SK-N-SH treated with all-trans-retinoic acid at 6 μM for 48 hours (cell line): Measurements from ENCODE around the gene ITGB3.
"Not testable (repeated sequence)": the region's sequence is repeated elsewhere in the genome, so short reads cannot be mapped to it uniquely, and the experiment has no call there.

Experiments
- ATAC-seq: fragments of 200-7000 bp; cut with Tn5 transposase; 3 replicates; pipeline ENCODE4 v1.9.1; 2020; ENCODE audit warnings: mild to moderate bottlenecking, moderate library complexity
- BACH2 ChIP-seq: fragments of 250-450 bp; sonication (Bioruptor Pico); IDR thresholded peaks from 2 replicates; pipeline ENCODE4 v1.9.0; 2021; ENCODE audit warnings: mild to moderate bottlenecking, borderline replicate concordance
- CSDC2 ChIP-seq: fragments of 250-450 bp; sonication (Bioruptor Pico); IDR thresholded peaks from 2 replicates; pipeline ENCODE4 v1.5.0; 2020; ENCODE audit warnings: mild to moderate bottlenecking, moderate library complexity
- ESRRG ChIP-seq: fragments of 250-450 bp; sonication (Bioruptor Pico); IDR thresholded peaks from 2 replicates; pipeline ENCODE4 v1.6.1; 2021; ENCODE audit warnings: mild to moderate bottlenecking
- ISL1 ChIP-seq: fragments of 250-450 bp; sonication (Bioruptor Pico); IDR thresholded peaks from 2 replicates; pipeline ENCODE4 v2.1.2; 2022; ENCODE audit warnings: mild to moderate bottlenecking, moderate library complexity
- OSR1 ChIP-seq: fragments of 250-450 bp; sonication (Bioruptor Pico); IDR thresholded peaks from 2 replicates; pipeline ENCODE4 v1.8.0; 2022; ENCODE audit warnings: moderate library complexity, mild to moderate bottlenecking, inconsistent platforms
- RARB ChIP-seq: fragments of 250-450 bp; sonication (Bioruptor Pico); IDR thresholded peaks from 2 replicates; pipeline ENCODE4 v1.8.0; 2021; ENCODE audit warnings: mild to moderate bottlenecking, moderate library complexity
- TCF4 ChIP-seq: fragments of 250-450 bp; sonication (Bioruptor Pico); IDR thresholded peaks from 2 replicates; pipeline ENCODE4 v1.8.0; 2021; ENCODE audit warnings: mild to moderate bottlenecking, moderate library complexity, borderline replicate concordance
- ZFP3 ChIP-seq: fragments of 250-450 bp; sonication (Bioruptor Pico); IDR thresholded peaks from 2 replicates; pipeline ENCODE4 v1.5.0; 2020; ENCODE audit warnings: mild to moderate bottlenecking, moderate library complexity
- ZFP30 ChIP-seq: fragments of 450-650 bp; formaldehyde crosslinking; IDR thresholded peaks from 2 replicates; pipeline ENCODE4 v1.5.0; 2022; ENCODE audit warnings: mild to moderate bottlenecking, moderate library complexity
- ZNF565 ChIP-seq: fragments of 450-650 bp; formaldehyde crosslinking; conservative IDR thresholded peaks from 2 replicates; pipeline ENCODE4 v1.5.0; 2020; ENCODE audit warnings: low read depth, mild to moderate bottlenecking, moderate library complexity
- ZNF70 ChIP-seq: fragments of 450-650 bp; formaldehyde crosslinking; IDR thresholded peaks from 2 replicates; pipeline ENCODE4 v1.5.0; 2020; ENCODE audit warnings: mild to moderate bottlenecking, moderate library complexity
- ZNF8 ChIP-seq: fragments of 450-650 bp; formaldehyde crosslinking; IDR thresholded peaks from 2 replicates; pipeline ENCODE4 v1.5.0; 2020; ENCODE audit warnings: mild to moderate bottlenecking, moderate library complexity
- TF ChIP-seq, protein P1 (sequence below): fragments of 250-450 bp; sonication (Bioruptor Pico); IDR thresholded peaks from 2 replicates; pipeline ENCODE4 v1.5.1; 2021; ENCODE audit warnings: mild to moderate bottlenecking, moderate library complexity
- TF ChIP-seq, protein P2 (sequence below): fragments of 250-450 bp; sonication (Bioruptor Pico); IDR thresholded peaks from 2 replicates; pipeline ENCODE4 v1.8.0; 2021; ENCODE audit warnings: low read depth, mild to moderate bottlenecking, moderate library complexity, borderline replicate concordance
- TF ChIP-seq, protein P3 (sequence below): fragments of 250-450 bp; sonication (Bioruptor Pico); IDR thresholded peaks from 2 replicates; pipeline ENCODE4 v1.8.0; 2020; ENCODE audit warnings: mild to moderate bottlenecking, moderate library complexity, borderline replicate concordance
- TF ChIP-seq, protein P4 (sequence below): fragments of 250-450 bp; sonication (Bioruptor Pico); IDR thresholded peaks from 2 replicates; pipeline ENCODE4 v1.5.1; 2020; ENCODE audit warnings: low read depth, mild to moderate bottlenecking, moderate library complexity

The ITGB3 gene

DNA sequence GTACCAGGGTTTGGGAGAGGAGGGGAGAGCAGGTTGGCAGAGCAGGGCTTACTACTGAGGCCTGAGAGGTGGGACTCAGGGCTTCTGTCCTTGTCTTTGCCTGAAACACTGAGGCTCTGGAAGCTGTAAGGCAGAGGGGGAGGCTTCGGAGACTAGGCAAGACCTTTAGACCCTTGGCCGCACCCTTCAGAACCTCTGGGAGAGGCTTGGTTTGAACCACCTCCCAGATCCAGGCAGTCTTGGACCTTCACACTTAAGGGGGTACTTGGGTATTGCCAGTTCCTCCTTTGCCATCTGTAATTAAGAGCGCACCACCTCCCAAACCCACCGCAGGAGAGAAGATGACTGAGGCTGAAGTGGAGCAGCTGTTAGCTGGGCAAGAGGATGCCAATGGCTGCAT, 31.6 kb upstream of the ITGB3 start (continued):
- no peak for TF ChIP-seq TCF4 (CRISPR knock-in tag)

DNA sequence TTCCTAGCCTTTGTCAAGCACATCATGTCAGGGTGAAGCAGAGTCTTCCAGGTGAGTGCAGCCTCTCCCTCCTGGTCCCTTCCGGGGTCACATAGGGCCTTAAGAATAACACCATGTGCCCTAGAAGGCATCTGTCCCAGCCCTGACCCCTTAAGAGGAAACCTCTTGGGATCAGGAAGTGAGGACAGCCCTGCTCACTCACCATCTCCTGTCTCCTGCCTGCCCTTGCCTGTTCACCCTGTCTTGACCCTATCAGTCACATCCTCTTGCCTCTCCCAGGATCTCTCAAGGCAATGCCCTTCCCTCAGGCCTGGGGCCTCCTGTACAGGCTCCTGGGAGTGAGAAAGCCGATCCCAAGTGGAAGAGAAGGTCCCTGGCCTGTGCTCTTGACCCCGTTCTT, 30.6 kb upstream of the ITGB3 start:
- no peak for ATAC-seq
- no peak for TF ChIP-seq TCF4 (CRISPR knock-in tag)
- TF ChIP-seq ISL1 (CRISPR knock-in tag), result no peak
- TF ChIP-seq, protein P1, sequence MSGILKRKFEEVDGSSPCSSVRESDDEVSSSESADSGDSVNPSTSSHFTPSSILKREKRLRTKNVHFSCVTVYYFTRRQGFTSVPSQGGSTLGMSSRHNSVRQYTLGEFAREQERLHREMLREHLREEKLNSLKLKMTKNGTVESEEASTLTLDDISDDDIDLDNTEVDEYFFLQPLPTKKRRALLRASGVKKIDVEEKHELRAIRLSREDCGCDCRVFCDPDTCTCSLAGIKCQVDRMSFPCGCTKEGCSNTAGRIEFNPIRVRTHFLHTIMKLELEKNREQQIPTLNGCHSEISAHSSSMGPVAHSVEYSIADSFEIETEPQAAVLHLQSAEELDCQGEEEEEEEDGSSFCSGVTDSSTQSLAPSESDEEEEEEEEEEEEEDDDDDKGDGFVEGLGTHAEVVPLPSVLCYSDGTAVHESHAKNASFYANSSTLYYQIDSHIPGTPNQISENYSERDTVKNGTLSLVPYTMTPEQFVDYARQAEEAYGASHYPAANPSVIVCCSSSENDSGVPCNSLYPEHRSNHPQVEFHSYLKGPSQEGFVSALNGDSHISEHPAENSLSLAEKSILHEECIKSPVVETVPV (CRISPR knock-in tag), result no peak
- TF ChIP-seq, protein P2, sequence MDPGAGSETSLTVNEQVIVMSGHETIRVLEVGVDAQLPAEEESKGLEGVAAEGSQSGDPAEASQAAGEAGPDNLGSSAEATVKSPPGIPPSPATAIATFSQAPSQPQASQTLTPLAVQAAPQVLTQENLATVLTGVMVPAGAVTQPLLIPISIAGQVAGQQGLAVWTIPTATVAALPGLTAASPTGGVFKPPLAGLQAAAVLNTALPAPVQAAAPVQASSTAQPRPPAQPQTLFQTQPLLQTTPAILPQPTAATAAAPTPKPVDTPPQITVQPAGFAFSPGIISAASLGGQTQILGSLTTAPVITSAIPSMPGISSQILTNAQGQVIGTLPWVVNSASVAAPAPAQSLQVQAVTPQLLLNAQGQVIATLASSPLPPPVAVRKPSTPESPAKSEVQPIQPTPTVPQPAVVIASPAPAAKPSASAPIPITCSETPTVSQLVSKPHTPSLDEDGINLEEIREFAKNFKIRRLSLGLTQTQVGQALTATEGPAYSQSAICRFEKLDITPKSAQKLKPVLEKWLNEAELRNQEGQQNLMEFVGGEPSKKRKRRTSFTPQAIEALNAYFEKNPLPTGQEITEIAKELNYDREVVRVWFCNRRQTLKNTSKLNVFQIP, result no peak
- no peak for TF ChIP-seq RARB (CRISPR knock-in tag)
- no peak for TF ChIP-seq ZFP30 (CRISPR knock-in tag)
- TF ChIP-seq BACH2, result no peak
- TF ChIP-seq ZNF565 (CRISPR knock-in tag), result no peak
- TF ChIP-seq, protein P3, sequence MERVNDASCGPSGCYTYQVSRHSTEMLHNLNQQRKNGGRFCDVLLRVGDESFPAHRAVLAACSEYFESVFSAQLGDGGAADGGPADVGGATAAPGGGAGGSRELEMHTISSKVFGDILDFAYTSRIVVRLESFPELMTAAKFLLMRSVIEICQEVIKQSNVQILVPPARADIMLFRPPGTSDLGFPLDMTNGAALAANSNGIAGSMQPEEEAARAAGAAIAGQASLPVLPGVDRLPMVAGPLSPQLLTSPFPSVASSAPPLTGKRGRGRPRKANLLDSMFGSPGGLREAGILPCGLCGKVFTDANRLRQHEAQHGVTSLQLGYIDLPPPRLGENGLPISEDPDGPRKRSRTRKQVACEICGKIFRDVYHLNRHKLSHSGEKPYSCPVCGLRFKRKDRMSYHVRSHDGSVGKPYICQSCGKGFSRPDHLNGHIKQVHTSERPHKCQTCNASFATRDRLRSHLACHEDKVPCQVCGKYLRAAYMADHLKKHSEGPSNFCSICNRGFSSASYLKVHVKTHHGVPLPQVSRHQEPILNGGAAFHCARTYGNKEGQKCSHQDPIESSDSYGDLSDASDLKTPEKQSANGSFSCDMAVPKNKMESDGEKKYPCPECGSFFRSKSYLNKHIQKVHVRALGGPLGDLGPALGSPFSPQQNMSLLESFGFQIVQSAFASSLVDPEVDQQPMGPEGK (CRISPR knock-in tag), result no peak

DNA sequence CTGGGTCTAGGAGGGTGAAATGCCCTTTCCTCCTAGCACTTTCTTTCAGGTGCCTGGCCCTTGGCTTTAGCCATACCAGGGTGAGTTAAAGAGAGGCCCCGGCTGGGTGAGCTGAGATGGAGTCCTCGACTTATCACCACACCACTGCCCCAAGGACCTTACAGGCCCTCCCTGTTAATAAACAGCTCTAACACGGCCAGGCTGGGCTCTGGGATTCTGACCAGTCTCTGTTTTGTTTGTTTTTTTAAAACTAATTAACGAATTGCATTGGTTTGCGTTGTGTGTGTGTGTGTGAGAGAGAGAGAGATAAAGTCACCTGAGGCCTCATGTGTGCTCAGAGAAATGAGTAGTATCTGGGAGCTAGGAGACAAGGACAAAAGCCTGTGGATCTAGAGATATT, 30.2 kb upstream of the ITGB3 start:
- ATAC-seq, result no peak
- TF ChIP-seq TCF4 (CRISPR knock-in tag) (no peak), CSDC2 (no peak), OSR1 (CRISPR knock-in tag) (no peak)
- TF ChIP-seq, protein P3 (CRISPR knock-in tag), result no peak

DNA sequence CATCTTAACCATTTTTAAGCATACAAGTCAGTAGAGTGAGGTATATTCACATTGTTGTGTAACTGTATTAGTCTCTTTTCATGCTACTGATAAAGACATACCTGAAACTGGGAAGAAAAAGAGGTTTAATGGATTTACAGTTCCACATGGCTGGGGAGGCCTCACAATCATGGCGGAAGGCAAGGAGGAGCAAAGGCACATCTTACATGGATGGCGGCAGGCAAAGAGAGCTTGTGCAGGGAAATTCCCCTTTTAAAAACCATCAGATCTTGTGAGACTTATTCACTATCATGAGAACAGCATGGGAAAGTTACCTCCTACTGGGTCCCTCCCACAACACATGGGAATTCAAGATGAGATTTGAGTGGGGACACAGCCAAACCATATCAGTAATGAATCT, 29.6 kb upstream of the ITGB3 start:
- not testable (repeated sequence) for ATAC-seq

DNA sequence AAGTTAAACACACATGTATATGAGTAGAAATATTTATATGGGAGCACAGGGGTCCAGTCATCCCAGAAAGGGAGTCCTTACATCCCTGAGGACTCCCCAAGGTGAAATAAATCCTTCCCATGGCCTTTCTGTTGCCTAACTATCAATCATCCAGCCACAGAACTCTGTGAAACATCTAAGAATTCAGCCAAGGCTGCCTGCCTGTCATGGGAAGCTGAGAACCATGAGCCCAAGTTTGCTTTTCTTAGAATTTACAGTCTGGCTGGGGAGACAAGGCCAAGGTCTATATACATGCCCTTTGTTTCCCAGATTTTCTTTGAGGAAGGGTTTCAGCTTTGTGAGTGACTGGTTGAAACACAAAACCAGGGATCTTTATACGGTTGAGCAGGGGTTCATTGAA, 28.7 kb upstream of the ITGB3 start:
- no peak for TF ChIP-seq ZNF565 (CRISPR knock-in tag)
- 0 out of 2 replicates have a peak, but pooled peaks have one; percentile 27 for TF ChIP-seq CSDC2
- ATAC-seq, result peak; percentile 16

DNA sequence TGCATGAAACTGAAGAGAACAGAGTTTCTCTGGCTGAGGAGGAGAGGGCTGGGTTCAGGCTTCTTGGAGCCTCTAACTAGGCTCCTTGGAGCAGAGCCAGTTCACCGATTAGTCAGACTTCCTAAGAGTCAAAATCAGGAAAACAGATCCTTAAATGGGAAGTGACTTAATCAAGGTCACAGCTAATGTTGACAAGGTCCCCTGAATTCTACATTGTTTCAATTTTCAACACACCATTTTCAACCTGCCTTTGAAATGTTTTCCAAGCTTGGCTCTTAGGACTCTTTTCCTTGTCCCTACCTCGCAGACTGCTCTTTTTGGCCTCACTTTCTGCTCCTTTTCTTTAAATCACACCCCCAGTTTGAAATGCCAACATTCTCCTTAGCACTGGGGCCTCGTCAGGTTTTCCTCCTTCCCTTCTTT, 28.2 kb upstream of the ITGB3 start:
- peak; percentile 65 for ATAC-seq
- no peak for TF ChIP-seq ZFP3
- no peak for TF ChIP-seq CSDC2
- peak; percentile 25; the same call in 1 of the 2 replicates for TF ChIP-seq ISL1 (CRISPR knock-in tag)
- no peak for TF ChIP-seq ZNF70 (CRISPR knock-in tag)
- no peak for TF ChIP-seq TCF4 (CRISPR knock-in tag)
- TF ChIP-seq RARB (CRISPR knock-in tag), result no peak

DNA sequence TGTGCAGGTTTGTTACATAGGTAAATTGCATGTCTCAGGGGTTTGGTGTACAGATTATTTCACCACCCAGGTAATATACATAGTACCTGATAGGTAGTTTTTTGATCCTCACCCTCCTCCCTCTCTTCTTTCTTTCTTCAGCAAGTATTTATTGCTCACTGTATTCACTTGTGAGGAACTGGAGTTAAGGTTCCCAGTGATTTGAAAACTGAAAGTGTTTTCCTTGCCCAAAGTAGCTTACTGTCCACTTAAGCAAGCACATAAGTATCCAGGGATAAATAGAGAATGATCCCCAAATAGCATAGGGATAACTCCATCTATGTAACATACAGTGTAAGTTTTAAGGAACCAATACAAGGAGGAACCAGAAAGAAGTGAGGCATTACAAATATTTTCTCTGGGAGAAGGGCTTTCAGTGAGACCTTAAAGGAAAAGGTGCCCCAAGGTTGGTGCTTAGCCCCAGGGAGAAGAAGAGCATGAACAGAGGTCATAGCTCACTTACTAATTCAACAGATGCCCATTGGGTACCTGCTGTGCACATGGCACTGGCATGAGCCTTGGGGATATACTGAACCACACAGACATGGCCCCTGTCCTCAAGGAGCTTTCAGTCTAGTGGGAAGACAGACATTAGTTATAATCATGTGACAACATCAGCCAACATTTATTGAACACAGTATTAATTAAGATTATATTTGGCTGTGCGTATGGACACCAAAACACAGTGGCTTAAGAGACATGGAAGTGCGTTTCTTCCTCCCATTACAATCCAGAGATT, 27.5 kb upstream of the ITGB3 start:
- ATAC-seq, result no peak; the same call in 2 of the 3 replicates
- TF ChIP-seq, protein P2, result no peak
- TF ChIP-seq, protein P1 (CRISPR knock-in tag), result no peak
- no peak for TF ChIP-seq ESRRG
- no peak for TF ChIP-seq ZNF8
- TF ChIP-seq, protein P4, sequence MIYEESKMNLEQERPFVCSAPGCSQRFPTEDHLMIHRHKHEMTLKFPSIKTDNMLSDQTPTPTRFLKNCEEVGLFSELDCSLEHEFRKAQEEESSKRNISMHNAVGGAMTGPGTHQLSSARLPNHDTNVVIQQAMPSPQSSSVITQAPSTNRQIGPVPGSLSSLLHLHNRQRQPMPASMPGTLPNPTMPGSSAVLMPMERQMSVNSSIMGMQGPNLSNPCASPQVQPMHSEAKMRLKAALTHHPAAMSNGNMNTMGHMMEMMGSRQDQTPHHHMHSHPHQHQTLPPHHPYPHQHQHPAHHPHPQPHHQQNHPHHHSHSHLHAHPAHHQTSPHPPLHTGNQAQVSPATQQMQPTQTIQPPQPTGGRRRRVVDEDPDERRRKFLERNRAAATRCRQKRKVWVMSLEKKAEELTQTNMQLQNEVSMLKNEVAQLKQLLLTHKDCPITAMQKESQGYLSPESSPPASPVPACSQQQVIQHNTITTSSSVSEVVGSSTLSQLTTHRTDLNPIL (CRISPR knock-in tag), result no peak
- TF ChIP-seq TCF4 (CRISPR knock-in tag), result no peak
- TF ChIP-seq, all 23 proteins: peak for 0
